Body of pancreas (tissue), 4 donors: ENCODE results near the gene PVALB. TPM values are rescaled to one million over a fixed set of nuclear protein-coding genes. Genes with fewer than 3 reads are reported as not detected.

Source experiments
- ATAC-seq: fragments of 150-250 bp; one replicate; pipeline ENCODE4 v1.9.1; 2016
- DNase-seq, 4 donors: peaks; one replicate each; pipeline ENCODE4 v3.0.0-alpha.2; 2019
- H3K27ac ChIP-seq, 4 donors: fragments of 200-600 bp; sonication (generic); 1 replicate in 3 of 4; 2 replicates in 1 of 4; pipeline versions ENCODE4 v1.5.1 to v1.6.1; 2016 to 2019; ENCODE audit warnings: mild to moderate bottlenecking in 1 of 4, mixed read lengths in 1 of 4, moderate library complexity in 1 of 4
- H3K27me3 ChIP-seq, 2 donors: fragments of 200-600 bp; sonication (generic); one replicate each; pipeline ENCODE4 v1.6.0; 2016; ENCODE audit warnings: mild to moderate bottlenecking in 1 of 2
- H3K36me3 ChIP-seq, 2 donors: fragments of 200-600 bp; sonication (generic); replicated peaks in 1 of 2; 2 replicates each; pipeline ENCODE4 v1.5.1; 2016; ENCODE audit warnings: low read depth in 2 of 2; ENCODE audit not compliant: insufficient read depth in 1 of 2
- H3K4me1 ChIP-seq: fragments of 200-600 bp; sonication (generic); one replicate; pipeline ENCODE4 v1.6.0; 2016
- H3K4me3 ChIP-seq, 2 donors: fragments of 200-600 bp; sonication (generic); 1 replicate in 1 of 2; 2 replicates in 1 of 2; pipeline ENCODE4 v1.5.1; 2016 to 2019
- H3K9me3 ChIP-seq, 3 donors: fragments of 200-600 bp; sonication (generic); 1 replicate in 2 of 3; 2 replicates in 1 of 3; pipeline ENCODE4 v1.5.1; 2016
- CTCF ChIP-seq, 7 experiments: fragments of 450-650 bp in 4 of 7; fragments of 200-600 bp in 3 of 7; sonication (generic) in 3 of 7; IDR thresholded peaks; one replicate each; pipeline ENCODE4 v1.5.1; 2016 to 2019; ENCODE audit warnings: antibody characterized with exemption in 7 of 7
- POLR2A ChIP-seq, 3 donors: fragments of 450-650 bp; IDR thresholded peaks; one replicate each; pipeline ENCODE4 v1.6.1; 2016; ENCODE audit warnings: antibody characterized with exemption in 3 of 3, mild to moderate bottlenecking in 2 of 3
- WGBS, 2 donors: methylation state at CpG; one replicate each; pipeline ENCODE4 v1.1.5; 2017; 5-methylcytosine and 5-hydroxymethylcytosine counted together
- intact Hi-C: fragments of 100-400 bp; cut with DNase I; formaldehyde crosslinking; loops from one replicate; pipeline ENCODE4 v1.15.1; 2023
- total RNA-seq, 2 donors: library from RNA; depleted of rRNA; stranded (reverse); fragments of >200 nt; gene quantifications; one replicate each; pipeline ENCODE4 v1.1.0, GENCODE V29; 2016

PVALB gene
- total RNA-seq, 2 donors from 2014 or later, result not detected

GRCh38 chr22:36863281-36863680 is 46.4 kb upstream of the PVALB start:
- ATAC-seq (no peak), DNase-seq (no peak)
- no peaks in the 10 kb centered on the region for H3K27me3 ChIP-seq
- H3K36me3 ChIP-seq, result no peaks in the 10 kb centered on the region
- no peak overlapping the region for H3K27ac ChIP-seq
- whole genome bisulfite sequencing, 2 donors, result 65 to 68% methylated on average over 10 to 11 of the region's 11 CpGs
- intact Hi-C loops, result loop anchor here (5.0 to 10.0 kb wide), 2 partner anchors 192 to 316 kb away; partner anchors contain the start of gene KCTD17
- H3K4me1 ChIP-seq, result no peaks in the 10 kb centered on the region
- no peaks in the 10 kb centered on the region for H3K9me3 ChIP-seq
- TF ChIP-seq POLR2A (IDR thresholded peaks at IDR 0.05) (no peak), CTCF (IDR thresholded peaks at IDR 0.05) (no peak)
- H3K4me3 ChIP-seq, result no peak overlapping the region

GRCh38 chr22:36862251-36863242 is 45.7 kb upstream of the PVALB start:
- Histone ChIP-seq H3K4me3 (no peak overlapping the region), H3K9me3 (no peaks in the 10 kb centered on the region), H3K4me1 (no peaks in the 10 kb centered on the region), H3K36me3 (no peaks in the 10 kb centered on the region), H3K27me3 (no peaks in the 10 kb centered on the region), H3K27ac (peak overlapping the region in 1 of 4 donors; percentile 63)
- DNase-seq (peak in 1 of 4 donors; percentile 64), ATAC-seq (no peak)
- intact Hi-C loops, result loop anchor here (5.0 to 10.0 kb wide), 2 partner anchors 192 to 315 kb away; partner anchors contain the start of gene KCTD17
- 78 to 83% methylated on average over 9 to 26 of the region's 26 CpGs for WGBS, 2 donors
- TF ChIP-seq POLR2A (IDR thresholded peaks at IDR 0.05), result peak in 1 of 3 donors; percentile 10
- no peak for TF ChIP-seq CTCF (IDR thresholded peaks at IDR 0.05)

- Histone ChIP-seq H3K4me3 (no peak within 1 kb of the TSS), H3K9me3 (no peaks in the 10 kb centered on the region), H3K27ac (peak within 1 kb of the TSS in 2 of 4 donors; percentile 12 to 63), H3K36me3 (no peaks in the 10 kb centered on the region), H3K27me3 (no peaks in the 10 kb centered on the region), H3K4me1 (no peaks in the 10 kb centered on the region)
- WGBS, 2 donors, result 60 to 70% methylated on average over 12 to 16 of the region's 17 CpGs
- TF ChIP-seq POLR2A (IDR thresholded peaks at IDR 0.05), result peak in 2 of 3 donors; percentile 20 to 62
- TF ChIP-seq CTCF (IDR thresholded peaks at IDR 0.05), result no peak
- no peak for ATAC-seq
- intact Hi-C loops, result loop anchor here (5.0 to 10.0 kb wide), 2 partner anchors 194 to 314 kb away; partner anchors contain the start of gene KCTD17
- DNase-seq, result peak; percentile 19 to 84 (median 37)
Measured at GRCh38 chr22:36860821-36861659, 44.2 kb upstream of the PVALB start, which contains the start of gene NCF4. Gene NCF4, plus strand, starts transcription at chr22:36861006. Its CDS starts 166 bp downstream, at chr22:36861172.

GRCh38 chr22:36860438-36860820 is 43.6 kb upstream of the PVALB start:
- Histone ChIP-seq H3K36me3 (no peaks in the 10 kb centered on the region), H3K27me3 (no peaks in the 10 kb centered on the region), H3K4me1 (no peaks in the 10 kb centered on the region), H3K9me3 (no peaks in the 10 kb centered on the region), H3K27ac (peak overlapping the region in 1 of 4 donors; percentile 31), H3K4me3 (no peak overlapping the region)
- TF ChIP-seq POLR2A (IDR thresholded peaks at IDR 0.05), result no peak
- no peak for TF ChIP-seq CTCF (IDR thresholded peaks at IDR 0.05)
- WGBS, 2 donors, result 94 to 97% methylated on average over 2 of the region's 2 CpGs
- DNase-seq (no peak), ATAC-seq (no peak)
- intact Hi-C loops, result loop anchor here (5.0 to 10.0 kb wide), 2 partner anchors 194 to 313 kb away; partner anchors contain the start of gene KCTD17
